DMS114 treated with DMSO at 0.1 percent for 48 hours (cell line): Measurements from ENCODE around the gene TRIO.

Source experiments
- DNase-seq: peaks from one replicate; lab custom pipeline; 2025; ENCODE audit not compliant: unreplicated experiment; lab: John Stamatoyannopoulos, UW

TRIO gene

DNA sequence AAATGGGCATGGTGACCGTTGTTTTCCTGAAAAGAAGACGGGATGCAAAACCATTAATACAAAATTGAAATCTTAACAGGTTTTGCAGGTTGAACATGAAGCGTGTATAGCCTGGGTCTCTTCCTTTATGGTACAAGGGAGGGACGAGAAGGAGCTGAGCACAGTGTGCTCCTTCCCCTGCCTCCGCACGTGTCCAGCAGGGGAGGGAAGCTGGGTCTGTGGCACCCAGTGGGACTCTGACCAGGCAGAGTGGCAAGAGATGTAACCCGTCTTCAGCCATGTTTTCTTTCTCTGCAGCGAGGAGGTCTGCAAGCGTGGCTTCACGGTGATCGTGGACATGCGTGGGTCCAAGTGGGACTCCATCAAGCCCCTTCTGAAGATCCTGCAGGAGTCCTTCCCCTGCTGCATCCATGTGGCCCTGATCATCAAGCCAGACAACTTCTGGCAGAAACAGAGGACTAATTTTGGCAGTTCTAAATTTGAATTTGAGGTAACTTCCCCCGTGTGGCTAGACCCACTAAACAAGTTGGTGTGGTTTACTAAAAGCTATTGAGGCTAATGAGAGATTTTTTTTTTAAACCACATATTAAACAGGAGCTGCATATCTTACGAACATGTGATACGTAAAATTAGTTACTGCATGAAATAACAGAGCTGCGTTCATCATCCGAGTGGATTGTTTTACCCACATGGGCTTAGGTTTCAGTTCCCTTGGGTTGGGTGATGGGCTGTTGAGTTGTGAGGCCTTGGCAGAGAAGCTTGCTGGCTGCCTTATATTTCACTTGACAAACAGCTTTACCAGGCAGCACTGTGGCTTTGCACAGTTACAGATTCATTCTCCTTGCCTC is 143.7 kb downstream of the TRIO start:
- no peak for DNase-seq

DNA sequence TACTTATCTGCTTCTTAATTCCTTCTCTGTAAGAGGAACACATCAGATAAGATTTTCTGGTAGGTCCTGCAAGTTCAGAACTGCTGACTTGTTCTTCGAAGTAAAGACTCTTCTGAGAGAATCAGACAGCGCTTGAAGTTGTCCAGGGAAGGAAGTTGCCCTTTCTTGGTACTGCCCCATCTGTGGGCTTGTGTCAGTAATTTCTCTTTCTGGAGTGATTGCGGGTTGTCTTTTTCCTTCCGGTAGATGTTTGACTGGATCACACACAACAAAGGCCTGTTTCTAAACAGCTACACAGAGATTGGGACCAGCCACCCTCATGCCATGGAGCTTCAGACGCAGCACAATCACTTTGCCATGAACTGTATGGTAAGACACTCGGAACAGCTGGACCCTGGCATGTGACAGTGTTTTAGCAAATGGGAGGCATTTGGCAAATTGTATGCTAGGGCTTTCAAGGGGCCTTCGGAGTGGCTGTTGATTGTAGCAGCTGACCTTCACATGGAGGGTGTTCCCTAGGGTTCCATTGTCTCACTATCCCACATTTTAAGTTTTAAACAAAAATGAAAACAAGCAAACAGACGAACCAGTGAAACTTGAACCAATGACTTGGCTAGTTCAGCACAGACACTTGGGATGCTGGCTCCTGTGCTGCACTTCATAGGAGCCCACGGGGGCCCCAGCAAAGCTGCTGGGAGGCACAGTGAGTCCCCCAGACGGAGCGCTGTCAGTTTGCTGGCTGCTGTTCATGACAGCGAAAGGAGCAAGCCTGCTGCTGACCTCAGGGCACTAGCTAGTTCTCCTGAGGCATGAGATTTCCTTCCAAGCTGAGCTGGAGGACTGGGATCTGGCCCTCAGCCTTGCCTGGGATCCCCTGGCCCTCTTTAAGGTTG is 149.9 kb downstream of the TRIO start:
- no peak for DNase-seq

DNA sequence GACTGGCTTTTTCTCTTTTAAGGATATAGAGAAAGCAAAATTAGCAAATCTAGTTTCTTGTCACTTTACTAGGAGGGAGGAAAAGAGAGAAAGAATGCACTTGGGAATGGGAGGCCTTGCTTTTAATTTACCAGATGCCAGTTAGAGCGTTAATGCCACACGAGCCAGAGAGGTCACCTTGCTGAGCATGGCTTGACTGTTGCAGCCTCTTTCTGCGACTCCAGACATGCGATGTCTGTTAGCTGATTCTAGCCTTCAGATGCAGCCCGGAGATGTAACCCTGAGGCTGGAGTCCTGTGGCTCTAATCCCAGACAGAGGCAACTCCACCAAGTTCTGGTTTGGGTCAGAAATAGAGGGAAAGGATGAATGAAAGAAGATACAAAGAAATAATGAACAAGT is 152.5 kb downstream of the TRIO start:
- no peak for DNase-seq

DNA sequence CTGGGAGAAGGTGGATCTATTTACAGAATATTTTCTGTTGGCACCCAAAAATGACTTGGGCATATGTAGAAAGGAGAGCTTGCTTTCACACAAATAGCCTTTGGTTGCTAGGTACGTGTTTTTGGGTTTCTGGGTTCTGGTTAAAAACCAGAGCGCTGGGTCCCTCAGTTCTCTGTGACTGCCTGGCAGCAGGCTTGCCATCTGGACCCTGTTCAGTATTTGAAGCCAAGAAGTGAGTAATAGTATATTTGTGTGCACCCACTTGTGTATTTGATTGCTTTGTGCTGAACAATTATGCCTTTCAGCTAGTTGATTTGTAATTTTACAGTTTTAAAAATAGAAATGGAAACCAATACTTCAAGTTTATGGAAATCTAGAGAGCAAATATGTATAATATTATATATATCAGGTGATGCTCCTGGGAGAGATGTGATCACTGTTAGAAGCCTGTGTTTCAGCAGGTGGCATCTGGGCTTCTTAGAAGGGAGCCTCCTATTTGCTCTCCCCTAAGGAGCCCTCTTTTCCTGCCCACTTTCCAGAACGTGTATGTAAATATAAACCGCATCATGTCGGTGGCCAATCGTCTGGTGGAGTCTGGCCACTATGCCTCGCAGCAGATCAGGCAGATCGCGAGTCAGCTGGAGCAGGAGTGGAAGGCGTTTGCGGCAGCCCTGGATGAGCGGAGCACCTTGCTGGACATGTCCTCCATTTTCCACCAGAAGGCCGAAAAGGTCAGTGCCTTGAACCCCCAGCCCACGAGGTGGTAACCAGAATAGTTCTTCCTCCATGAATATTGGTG is 153.6 kb downstream of the TRIO start:
- no peak for DNase-seq

DNA sequence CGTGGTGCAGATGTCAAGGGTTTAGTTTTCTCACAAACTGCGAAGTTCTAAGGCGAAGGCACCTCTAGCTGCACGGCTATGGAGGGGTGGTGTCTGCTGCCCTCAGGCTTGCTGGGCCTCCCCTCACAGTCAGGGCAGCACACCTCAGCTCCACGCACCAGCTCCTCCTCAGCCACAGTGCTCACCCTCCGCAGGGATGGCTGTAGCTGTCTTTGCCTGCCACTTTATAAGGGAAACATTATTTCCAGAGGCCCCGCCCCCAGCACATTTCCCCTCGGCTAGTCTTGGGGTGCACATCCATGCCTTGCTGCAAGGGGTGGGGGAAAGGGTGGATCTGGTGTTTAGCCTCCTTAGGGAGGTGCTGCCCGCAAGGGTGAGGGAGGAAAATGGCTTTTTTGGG is 154.6 kb downstream of the TRIO start:
- DNase-seq, result no peak

DNA sequence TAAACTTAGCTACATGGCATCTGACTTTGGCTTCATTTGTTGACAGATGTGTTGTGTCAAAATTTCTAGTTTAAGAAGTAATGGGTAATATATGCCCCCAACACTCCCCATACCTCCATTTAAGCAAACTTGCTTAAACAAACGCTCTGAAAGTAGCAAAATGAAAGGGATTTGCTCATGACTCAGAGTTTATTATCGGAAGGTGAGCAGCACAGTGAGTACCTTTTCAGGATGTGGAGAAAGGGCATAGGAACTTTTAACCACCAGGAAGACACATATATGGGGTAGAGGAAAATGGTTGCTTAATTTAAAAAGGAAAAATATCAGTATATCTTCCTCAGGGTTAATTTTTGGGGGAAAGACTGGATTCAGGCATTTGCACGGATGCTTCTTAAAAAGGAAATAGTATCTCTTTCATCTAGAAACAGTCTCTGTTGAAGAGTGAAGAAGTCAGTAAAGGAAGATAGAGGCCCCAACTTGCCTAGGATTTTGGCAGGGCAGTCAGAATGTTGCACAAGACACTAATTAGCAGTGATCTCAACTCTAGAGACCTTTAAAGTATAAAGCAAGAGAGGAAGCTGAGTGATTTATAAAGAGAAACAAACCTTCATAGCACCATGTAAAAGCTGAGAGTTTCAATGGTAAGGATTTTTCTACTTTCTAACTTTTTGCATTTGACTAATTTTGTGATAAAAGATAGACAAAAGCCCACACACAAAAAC is 155.1 kb downstream of the TRIO start:
- no peak for DNase-seq

DNA sequence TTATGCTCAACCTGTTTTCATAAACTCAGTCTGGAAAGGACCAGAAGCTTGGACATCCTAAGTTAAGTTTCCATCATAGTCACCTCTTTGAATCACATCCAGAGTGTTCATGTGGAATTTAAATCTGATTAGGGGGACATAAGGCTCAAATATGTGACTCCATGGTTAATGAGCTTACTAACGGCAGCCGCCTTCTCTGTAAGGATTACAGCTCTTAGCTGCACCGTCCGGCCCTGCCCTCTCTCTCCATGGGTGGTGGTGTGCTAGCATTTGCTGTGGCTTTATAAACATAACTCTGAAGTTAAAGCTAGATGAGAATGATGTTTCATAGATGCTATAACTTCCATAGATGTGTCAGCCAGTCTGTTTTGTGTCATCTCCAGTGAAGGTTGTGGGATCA is 156.5 kb downstream of the TRIO start:
- DNase-seq, result no peak

DNA sequence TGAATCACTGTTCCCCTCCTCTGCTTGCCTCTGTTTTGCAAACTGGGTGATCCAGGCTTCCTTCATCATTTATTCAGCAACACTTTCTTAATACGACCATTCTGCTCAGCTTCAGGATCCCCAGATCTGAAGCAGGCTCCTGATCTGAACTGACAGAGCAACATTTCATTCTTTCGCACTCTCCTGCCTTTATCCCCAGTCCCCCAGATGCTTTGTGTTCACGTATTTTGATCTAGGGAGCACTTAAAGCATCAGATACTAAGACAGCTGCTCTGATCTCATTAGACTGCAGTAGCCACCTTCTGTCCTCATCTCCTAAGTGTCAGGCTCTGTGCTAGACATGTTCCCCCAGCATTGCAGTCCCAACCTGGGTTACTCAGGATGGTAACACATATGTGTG is 158.0 kb downstream of the TRIO start:
- no peak for DNase-seq

DNA sequence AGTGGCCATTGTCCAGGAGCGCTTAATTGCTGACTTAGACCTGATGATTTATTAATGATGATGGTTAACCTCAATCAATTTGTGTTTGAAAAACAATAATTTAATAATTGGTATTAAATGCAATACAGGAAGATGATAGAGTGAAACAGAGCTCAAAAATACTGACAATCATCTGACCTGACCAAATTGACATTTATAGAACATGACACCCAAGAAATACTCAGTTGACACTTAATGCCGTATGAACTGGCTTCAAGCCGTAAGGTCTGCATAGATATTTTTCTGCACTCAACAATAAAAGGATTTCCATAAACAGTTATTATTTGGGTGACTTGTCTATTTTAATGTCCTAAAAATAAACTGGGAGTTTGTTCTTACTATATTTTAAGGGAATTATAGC is 159.2 kb downstream of the TRIO start:
- DNase-seq, result no peak

DNA sequence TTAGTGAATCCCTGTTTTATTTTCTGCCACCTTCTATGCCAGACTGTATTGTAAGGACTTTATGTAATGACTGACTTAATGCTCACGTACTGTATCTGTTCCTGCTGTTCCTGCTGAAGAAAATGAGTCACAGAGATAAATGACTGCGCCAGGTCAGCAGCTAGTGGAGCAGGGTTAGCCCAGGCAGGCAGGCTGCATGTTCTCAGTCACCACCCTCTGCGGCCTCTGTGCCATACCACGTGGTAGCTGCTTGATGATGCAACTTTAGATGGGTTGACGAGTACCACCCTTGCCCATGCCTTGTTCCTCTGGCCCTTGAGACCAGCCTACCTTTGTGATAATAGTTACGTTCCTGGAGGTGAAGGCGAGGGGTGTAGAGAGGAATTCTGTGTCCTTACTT is 161.9 kb downstream of the TRIO start:
- DNase-seq, result no peak

DNA sequence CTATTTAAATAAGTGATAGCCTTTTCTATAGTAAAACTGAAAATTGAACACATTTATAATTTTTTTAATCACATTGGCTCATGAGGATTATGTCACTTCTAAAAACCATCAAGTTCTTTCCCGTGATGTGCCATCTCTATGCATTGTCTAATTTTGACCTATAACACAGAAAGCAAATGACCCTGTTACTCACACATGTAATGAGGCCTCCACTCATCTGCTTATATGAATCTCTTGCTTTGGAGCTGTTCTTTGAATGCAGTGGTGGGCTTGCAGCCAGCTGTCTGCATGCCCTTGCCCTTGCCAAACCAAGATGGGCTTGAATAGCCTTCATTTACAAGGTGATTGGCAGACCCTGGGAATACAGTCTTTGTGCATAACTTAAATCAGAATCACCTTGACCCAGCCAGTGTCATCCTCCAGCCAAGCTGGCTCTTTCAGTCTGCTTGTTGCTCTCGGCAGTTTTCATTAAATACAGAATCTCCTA is 163.2 kb downstream of the TRIO start:
- DNase-seq, result no peak

DNA sequence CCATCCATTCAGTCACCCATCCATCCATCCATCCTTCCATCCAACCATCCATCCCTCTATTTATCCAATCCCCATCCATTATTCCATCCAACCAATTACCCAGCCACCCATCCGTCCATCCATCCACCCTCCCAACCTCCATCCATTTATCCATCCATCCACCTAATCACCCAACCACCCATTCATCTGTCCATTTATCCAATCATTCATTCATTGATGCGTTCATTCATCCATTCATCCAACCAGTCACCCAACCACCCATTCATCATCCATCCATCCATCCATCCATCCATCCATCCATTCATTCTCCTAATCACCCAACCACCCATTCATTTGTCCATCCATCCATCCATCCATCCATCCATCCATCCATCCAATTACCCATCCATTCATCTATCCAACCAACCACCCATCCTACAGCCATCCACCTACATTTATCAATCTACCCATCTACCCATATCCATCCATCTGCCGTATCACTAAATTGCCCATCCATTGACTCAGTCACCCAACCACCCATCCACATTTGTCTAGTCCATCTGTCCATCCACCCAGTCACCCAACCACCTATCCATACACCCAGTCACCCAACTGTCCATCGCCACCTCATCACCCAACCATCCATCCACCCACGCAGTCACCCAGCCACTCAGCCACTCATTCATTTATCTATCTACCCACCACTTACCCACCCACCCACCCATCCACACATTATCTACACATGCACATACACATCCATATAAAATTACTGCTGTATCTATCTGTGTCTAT is 165.4 kb downstream of the TRIO start:
- no peak for DNase-seq

DNA sequence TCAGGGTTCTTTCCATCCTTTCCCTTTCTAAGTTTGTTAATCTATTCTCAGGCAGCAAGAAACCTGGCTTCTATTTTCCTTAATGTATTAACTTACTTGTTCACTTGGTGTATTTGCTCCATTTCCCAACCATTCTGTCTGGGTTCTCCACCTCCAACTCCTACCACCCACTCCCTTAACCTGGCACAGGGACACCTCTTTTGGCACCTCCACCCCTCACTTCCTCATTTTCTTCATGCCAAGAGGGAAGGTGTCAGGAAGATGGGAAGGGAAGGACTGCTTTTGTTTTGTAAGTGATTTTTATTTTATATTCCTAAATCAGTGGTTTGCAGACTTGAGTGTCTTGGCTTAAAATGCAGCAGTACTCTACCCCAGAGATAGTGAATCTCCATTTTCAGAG is 166.1 kb downstream of the TRIO start:
- DNase-seq, result no peak

DNA sequence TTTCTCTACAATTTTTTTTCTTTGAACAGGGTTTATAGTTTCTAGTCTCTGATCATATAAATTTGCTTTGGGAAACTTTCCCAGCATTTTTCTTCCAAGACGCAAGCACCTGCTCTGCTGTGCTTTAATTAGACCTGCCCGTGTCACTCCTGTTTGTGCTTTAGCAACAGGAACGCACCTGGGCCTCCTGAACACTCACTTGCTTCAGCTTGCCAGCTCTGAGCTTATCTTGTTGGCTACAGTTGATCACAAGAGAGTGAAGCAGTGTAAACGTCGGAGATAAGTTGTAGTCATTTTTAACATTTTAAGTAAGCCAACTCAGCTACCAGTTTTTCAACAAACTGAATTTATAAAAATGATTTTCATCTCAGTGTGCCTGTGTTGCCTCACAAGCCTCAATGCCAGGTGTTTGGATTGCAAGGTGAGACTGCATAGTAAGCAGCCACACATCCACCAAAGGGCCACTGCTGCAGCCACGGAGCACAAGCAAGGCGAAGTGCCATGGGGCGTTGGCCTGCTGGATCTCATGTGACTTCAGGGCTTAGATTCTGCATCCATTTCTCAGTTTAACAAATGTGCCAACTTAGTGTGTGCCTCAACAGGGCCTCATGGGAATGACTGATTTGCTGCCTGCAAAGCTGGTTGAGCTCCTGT is 166.9 kb downstream of the TRIO start:
- DNase-seq, result no peak

DNA sequence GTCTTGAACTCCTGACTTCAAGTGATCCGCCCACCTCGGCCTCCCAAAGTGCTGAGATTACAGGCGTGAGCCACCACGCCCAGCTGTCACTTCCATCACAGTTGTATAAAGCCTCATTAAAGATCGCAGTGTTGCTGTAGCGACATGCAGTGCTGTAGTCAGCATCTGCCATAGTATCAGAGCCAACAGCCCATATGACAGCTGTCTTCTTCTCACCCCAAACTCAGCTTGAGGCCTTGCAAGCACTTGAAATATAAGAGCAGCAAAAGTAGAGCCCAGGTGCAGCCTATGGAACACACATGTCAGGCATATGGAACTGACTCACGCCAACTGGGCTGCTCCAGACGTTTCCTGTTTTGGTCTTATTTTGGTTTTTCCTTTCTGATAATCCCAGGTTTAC is 167.8 kb downstream of the TRIO start:
- no peak for DNase-seq

DNA sequence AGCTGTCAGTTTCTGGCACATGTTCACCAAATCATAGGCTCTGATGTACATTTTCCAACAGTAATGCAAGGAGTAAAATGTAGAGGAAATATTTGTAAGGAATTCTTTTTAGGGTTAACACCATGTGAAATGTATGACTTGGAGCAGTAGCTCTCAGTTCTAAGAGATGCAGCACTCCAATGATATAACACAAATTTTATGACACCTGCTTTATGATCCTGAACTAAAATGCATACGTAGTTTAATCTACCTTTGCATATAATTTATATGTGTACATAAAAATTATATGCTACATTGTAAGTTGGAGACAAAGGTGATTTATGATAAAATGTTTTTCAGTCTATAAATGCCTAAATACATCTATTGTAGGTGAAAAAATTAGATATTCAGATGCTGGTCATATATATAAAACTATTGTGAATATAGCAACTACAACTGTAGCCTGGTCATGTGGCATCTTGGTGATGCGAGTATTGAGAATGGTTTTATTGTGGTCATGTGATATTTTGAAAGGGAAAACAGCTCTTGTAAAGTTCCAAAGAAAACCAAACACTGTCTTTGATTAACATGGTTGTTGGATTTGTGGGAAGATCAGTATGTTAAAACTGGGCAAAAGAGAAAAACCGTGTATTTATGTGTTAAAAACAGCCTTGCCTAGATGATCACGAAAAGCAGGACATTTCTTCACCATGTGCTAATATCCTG is 171.0 kb downstream of the TRIO start:
- no peak for DNase-seq

DNA sequence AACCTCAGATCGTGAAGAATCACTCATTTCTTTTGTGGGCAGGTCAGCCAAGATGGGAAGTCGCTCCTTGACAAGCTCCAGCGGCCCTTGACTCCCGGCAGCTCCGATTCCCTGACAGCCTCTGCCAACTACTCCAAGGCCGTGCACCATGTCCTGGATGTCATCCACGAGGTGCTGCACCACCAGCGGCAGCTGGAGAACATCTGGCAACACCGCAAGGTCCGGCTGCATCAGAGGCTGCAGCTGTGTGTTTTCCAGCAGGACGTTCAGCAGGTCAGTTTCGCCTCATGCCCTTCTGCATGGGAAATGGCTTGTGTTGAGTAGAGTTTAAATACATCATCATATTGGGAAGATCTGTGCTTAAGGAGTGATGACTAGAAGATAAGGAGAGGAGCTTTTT is 173.3 kb downstream of the TRIO start:
- no peak for DNase-seq

DNA sequence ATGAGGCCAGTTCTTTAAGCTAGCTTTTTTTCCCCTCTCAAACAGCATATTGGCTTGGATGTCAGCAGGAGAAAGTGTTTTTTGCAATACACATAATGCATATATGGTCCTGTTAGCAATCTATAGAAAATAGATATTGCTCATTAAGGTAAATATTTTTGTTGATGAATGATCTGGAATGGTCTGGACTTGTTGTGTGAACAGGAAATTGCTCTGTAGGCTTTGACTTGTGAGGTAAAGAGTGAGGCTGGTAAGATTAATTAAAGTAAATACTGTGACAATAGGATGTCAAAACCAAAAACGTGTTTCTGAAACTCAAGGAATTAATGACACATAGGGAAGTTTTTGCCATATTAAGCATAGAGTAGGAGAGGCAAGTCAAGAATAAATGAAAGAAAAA is 176.0 kb downstream of the TRIO start:
- no peak for DNase-seq

DNA sequence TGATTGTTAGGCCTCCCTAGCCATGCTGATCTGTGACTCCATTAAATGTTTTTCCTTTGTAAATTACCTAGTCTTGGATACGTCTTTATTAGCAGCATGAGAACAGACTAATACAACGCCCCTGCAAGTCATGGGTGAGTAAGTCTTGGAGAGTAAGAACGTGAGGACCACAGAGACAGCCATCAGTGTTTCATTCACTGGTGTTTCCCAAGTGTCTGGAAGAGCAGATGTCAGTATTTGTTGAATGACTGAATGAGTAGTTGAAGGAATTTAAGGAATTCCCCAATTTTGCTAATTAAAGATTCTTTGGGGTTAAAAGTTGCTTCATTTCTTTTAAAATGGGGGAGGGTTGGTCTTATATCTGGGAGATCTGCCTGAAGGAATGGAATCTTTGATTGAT is 178.8 kb downstream of the TRIO start:
- DNase-seq, result no peak
